HG02798 (cell line): ENCODE measurements around the gene KLHL6.
"Not testable (repeated sequence)": the region's sequence is repeated elsewhere in the genome, so short reads cannot be mapped to it uniquely, and the experiment has no call there.

ENCODE experiments used
- ATAC-seq: cut with Tn5 transposase; IDR thresholded peaks from one replicate; pipeline ENCODE4 v1.9.1; 2021; ENCODE audit warnings: mild to moderate bottlenecking; ENCODE audit not compliant: unreplicated experiment, poor library complexity

The KLHL6 gene

GRCh38 chr3:183533412-183534132 is 21.9 kb downstream of the KLHL6 start:
- ATAC-seq: peak; percentile 64

GRCh38 chr3:183532620-183533411 is 22.7 kb downstream of the KLHL6 start:
- ATAC-seq: no peak

GRCh38 chr3:183529717-183530116 is 25.8 kb downstream of the KLHL6 start:
- no peak for ATAC-seq

GRCh38 chr3:183529185-183529584 is 26.3 kb downstream of the KLHL6 start:
- no peak for ATAC-seq

- ATAC-seq: not testable (repeated sequence)
Observed at GRCh38 chr3:183528758-183529157, 26.7 kb downstream of the KLHL6 start.

- peak; percentile 82 for ATAC-seq
Observed at GRCh38 chr3:183527428-183528379, 27.8 kb downstream of the KLHL6 start.

- ATAC-seq: peak; percentile 5
Observed at GRCh38 chr3:183526838-183527427, 28.6 kb downstream of the KLHL6 start.

GRCh38 chr3:183524476-183524875 is 31.0 kb downstream of the KLHL6 start:
- ATAC-seq: no peak

- not testable (repeated sequence) for ATAC-seq
Observed at GRCh38 chr3:183520741-183521556, 34.6 kb downstream of the KLHL6 start.

GRCh38 chr3:183520295-183520694 is 35.2 kb downstream of the KLHL6 start:
- not testable (repeated sequence) for ATAC-seq

GRCh38 chr3:183519891-183520290 is 35.6 kb downstream of the KLHL6 start:
- ATAC-seq: no peak

GRCh38 chr3:183518491-183519251 is 36.8 kb downstream of the KLHL6 start:
- ATAC-seq: no peak

- no peak for ATAC-seq
Observed at GRCh38 chr3:183517607-183518006, 37.9 kb downstream of the KLHL6 start.

GRCh38 chr3:183515968-183516851 is 39.3 kb downstream of the KLHL6 start:
- peak; percentile 73 for ATAC-seq

- ATAC-seq: no peak
Observed at GRCh38 chr3:183514021-183514420, 41.5 kb downstream of the KLHL6 start.

GRCh38 chr3:183513046-183513706 is 42.3 kb downstream of the KLHL6 start:
- no peak for ATAC-seq
